Activated T-cell treated with anti-CD3 and anti-CD28 coated beads, Interleukin-2, amount 50 U/mL, for 48 hours (primary cell): ENCODE measurements around the gene FNDC4.
"Not testable (repeated sequence)": the region's sequence is repeated elsewhere in the genome, so short reads cannot be mapped to it uniquely, and the experiment has no call there.

Source experiments
- DNase-seq, 2 experiments: peaks; one replicate each; pipeline ENCODE4 v3.0.0-alpha.2; 2020

FNDC4 gene

GRCh38 chr2:27494944-27495554 lies at the start of gene FNDC4:
Gene FNDC4 (minus strand): TSS chr2:27495200. CDS start chr2:27494679, 521 bp downstream.
- DNase-seq: peak; percentile 24 to 39

- DNase-seq: no peak
Measured at GRCh38 chr2:27544143-27544821, 49.3 kb upstream of the FNDC4 start.

- DNase-seq: not testable (repeated sequence)
Measured at GRCh38 chr2:27539649-27540048, 44.6 kb upstream of the FNDC4 start.

- DNase-seq: not testable (repeated sequence)
Measured at GRCh38 chr2:27538839-27539450, 43.9 kb upstream of the FNDC4 start.

GRCh38 chr2:27537287-27537686 lies 42.3 kb upstream of the FNDC4 start:
- DNase-seq: no peak

GRCh38 chr2:27531983-27532382 lies 37.0 kb upstream of the FNDC4 start:
- DNase-seq: no peak

GRCh38 chr2:27527182-27527581 lies 32.2 kb upstream of the FNDC4 start:
- DNase-seq: no peak

- no peak for DNase-seq
Measured at GRCh38 chr2:27522400-27522945, 27.5 kb upstream of the FNDC4 start.

GRCh38 chr2:27520316-27520715 lies 25.3 kb upstream of the FNDC4 start:
- DNase-seq: no peak

- no peak for DNase-seq
Measured at GRCh38 chr2:27518782-27519113, 23.7 kb upstream of the FNDC4 start.

GRCh38 chr2:27518113-27518781 lies 23.2 kb upstream of the FNDC4 start:
- no peak for DNase-seq

GRCh38 chr2:27509326-27509725 lies 14.3 kb upstream of the FNDC4 start:
- DNase-seq: no peak

GRCh38 chr2:27507293-27507692 lies 12.3 kb upstream of the FNDC4 start:
- no peak for DNase-seq

GRCh38 chr2:27506587-27506986 lies 11.6 kb upstream of the FNDC4 start:
- no peak for DNase-seq

- DNase-seq: no peak
Measured at GRCh38 chr2:27502142-27502541, 7.1 kb upstream of the FNDC4 start.

- no peak for DNase-seq
Measured at GRCh38 chr2:27501042-27501441, 6.0 kb upstream of the FNDC4 start.

GRCh38 chr2:27498975-27499374 lies 4.0 kb upstream of the FNDC4 start:
- no peak for DNase-seq

- DNase-seq: no peak
Measured at GRCh38 chr2:27497288-27497627, 2.3 kb upstream of the FNDC4 start.

GRCh38 chr2:27496357-27497287 lies 1.6 kb upstream of the FNDC4 start, which contains the start of gene GCKR:
Gene GCKR (plus strand): TSS chr2:27496839. CDS start chr2:27496905, 66 bp downstream.
- DNase-seq: no peak

- no peak for DNase-seq
Measured at GRCh38 chr2:27495840-27496356, 898 bp upstream of the FNDC4 start.

GRCh38 chr2:27494284-27494943 lies 586 bp downstream of the FNDC4 start:
- DNase-seq: peak in 1 of 2 experiments; percentile 23

GRCh38 chr2:27493948-27494283 lies 1.1 kb downstream of the FNDC4 start:
- DNase-seq: no peak
